GM10248 (cell line): Measurements from ENCODE around the gene EDA2R.

Experiments used
- CTCF ChIA-PET: fragments of 300-600 bp; sonication (Branson Sonifier 250); formaldehyde crosslinking; extraction: SDS; loops from one replicate; lab custom pipeline; 2021; ENCODE audit warnings: antibody characterized with exemption; lab: Yijun Ruan, JAX
- POLR2A ChIA-PET: fragments of 350-650 bp; sonication (Branson Sonifier 250); formaldehyde crosslinking; extraction: SDS; loops from one replicate; lab custom pipeline; 2020; ENCODE audit warnings: antibody characterized with exemption; lab: Yijun Ruan, JAX
- DNase-seq: peaks from one replicate; pipeline ENCODE4 v3.0.0; 2012; ENCODE audit errors: extremely low spot score
- CTCF ChIP-seq: IDR thresholded peaks from 2 replicates; pipeline ENCODE4 v1.5.1; 2012; ENCODE audit warnings: mild to moderate bottlenecking, low read depth; ENCODE audit errors: extremely low read depth, missing control alignments, control extremely low read depth

The EDA2R gene

GRCh38 chrX:66601522-66601921, 37.4 kb downstream of the EDA2R start:
- CTCF ChIA-PET: interaction anchor here (1.7 kb wide), 1 partner anchor 9 kb away, joined by 5 read pairs; no protein-coding TSS in a partner anchor

GRCh38 chrX:66579219-66579618, 59.7 kb downstream of the EDA2R start:
- POLR2A ChIA-PET: no interaction called here
- CTCF ChIA-PET: no interaction called here
- TF ChIP-seq CTCF: no peak
- DNase-seq: no peak

More at GRCh38 chrX:66601522-66601921, 37.4 kb downstream of the EDA2R start:
- POLR2A ChIA-PET: no interaction called here
- no peak for DNase-seq
- no peak for TF ChIP-seq CTCF

GRCh38 chrX:66553973-66554372, 84.9 kb downstream of the EDA2R start:
- POLR2A ChIA-PET: no interaction called here

GRCh38 chrX:66547847-66548369, 91.0 kb downstream of the EDA2R start:
- POLR2A ChIA-PET: no interaction called here
- CTCF ChIA-PET: no interaction called here
- no peak for TF ChIP-seq CTCF
- DNase-seq: no peak

More at GRCh38 chrX:66553973-66554372, 84.9 kb downstream of the EDA2R start:
- no peak for TF ChIP-seq CTCF
- DNase-seq: no peak
- CTCF ChIA-PET: no interaction called here
